Lower lobe of right lung (tissue), 2 donors: Measurements from ENCODE around the gene ZNF430. TPM values are rescaled to one million over a fixed set of nuclear protein-coding genes. Genes with fewer than 3 reads are reported as not detected.

ENCODE experiments used
- ATAC-seq, 2 donors: fragments of 200-7000 bp; cut with Tn5 transposase; one replicate each; pipeline ENCODE4 v1.9.1; 2020 to 2022; ENCODE audit warnings: mild to moderate bottlenecking in 2 of 2, moderate library complexity in 2 of 2
- DNase-seq: peaks from one replicate; pipeline ENCODE4 v3.0.0-alpha.2; 2020
- H3K27ac ChIP-seq: fragments of 200-600 bp; one replicate; pipeline ENCODE4 v1.8.0; 2022
- H3K27me3 ChIP-seq: fragments of 200-600 bp; one replicate; pipeline ENCODE4 v1.8.0; 2022; ENCODE audit warnings: low read depth
- H3K36me3 ChIP-seq: fragments of 200-600 bp; one replicate; pipeline ENCODE4 v1.8.0; 2022; ENCODE audit warnings: mild to moderate bottlenecking
- H3K4me1 ChIP-seq: fragments of 200-600 bp; one replicate; pipeline ENCODE4 v1.8.0; 2022
- H3K4me3 ChIP-seq: fragments of 200-600 bp; one replicate; pipeline ENCODE4 v1.8.0; 2022; ENCODE audit warnings: mild to moderate bottlenecking
- H3K9me3 ChIP-seq: fragments of 200-600 bp; one replicate; pipeline ENCODE4 v1.8.0; 2022
- intact Hi-C: fragments of 100-400 bp; cut with DNase I; formaldehyde crosslinking; loops from one replicate; pipeline ENCODE4 v1.11.0; 2022
- total RNA-seq: library from RNA; stranded (reverse); fragmentation: NEBNext Ultra II Directional; extraction: Animal tissue kit (Norgen Biotek cat#: 25700); gene quantifications from one replicate; pipeline ENCODE4 v1.2.1, GENCODE V29; 2021
- TF ChIP-seq, protein P1 (sequence below): fragments of 200-600 bp; IDR thresholded peaks from one replicate; pipeline ENCODE4 v1.8.0; 2022; ENCODE audit warnings: antibody characterized with exemption, mild to moderate bottlenecking
- donor health status: DM: no; HTN: yes; CAD: no; lungs with severe emphysema.

Gene ZNF430
- total RNA-seq, 1 donor from 2014 or later, result 17.8 TPM

DNA sequence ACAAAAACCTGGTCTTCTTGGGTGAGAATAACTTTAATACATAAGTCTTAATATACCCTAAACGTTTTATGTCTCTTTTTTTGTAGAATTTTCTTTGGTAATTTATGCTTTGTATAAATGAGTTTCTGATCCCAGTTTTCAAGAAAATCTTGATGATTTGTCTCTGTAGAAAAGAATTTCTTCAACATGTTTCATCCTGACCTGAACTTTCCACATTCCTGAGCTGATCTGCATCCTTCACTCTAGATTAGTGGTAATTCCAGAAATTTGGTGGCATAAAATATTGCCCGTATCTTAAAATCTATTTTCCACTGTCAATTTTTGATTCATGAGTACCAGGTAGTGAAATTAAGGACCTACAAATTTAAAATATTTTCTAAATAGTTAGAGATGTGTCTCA is 77.8 kb downstream of the ZNF430 start:
- TF ChIP-seq, protein P1, sequence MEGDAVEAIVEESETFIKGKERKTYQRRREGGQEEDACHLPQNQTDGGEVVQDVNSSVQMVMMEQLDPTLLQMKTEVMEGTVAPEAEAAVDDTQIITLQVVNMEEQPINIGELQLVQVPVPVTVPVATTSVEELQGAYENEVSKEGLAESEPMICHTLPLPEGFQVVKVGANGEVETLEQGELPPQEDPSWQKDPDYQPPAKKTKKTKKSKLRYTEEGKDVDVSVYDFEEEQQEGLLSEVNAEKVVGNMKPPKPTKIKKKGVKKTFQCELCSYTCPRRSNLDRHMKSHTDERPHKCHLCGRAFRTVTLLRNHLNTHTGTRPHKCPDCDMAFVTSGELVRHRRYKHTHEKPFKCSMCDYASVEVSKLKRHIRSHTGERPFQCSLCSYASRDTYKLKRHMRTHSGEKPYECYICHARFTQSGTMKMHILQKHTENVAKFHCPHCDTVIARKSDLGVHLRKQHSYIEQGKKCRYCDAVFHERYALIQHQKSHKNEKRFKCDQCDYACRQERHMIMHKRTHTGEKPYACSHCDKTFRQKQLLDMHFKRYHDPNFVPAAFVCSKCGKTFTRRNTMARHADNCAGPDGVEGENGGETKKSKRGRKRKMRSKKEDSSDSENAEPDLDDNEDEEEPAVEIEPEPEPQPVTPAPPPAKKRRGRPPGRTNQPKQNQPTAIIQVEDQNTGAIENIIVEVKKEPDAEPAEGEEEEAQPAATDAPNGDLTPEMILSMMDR, result no peak
- intact Hi-C loops, result no loop called here
- DNase-seq, result no peak

GRCh38 chr19:21101521-21102242 is 81.2 kb downstream of the ZNF430 start:
- Histone ChIP-seq H3K4me3 (no peak overlapping the region), H3K9me3 (no peaks in the 10 kb centered on the region), H3K27ac (no peak overlapping the region), H3K4me1 (no peaks in the 10 kb centered on the region), H3K36me3 (peaks cover 4% of the 10 kb centered on the region), H3K27me3 (no peaks in the 10 kb centered on the region)
- ATAC-seq (no peak), DNase-seq (no peak)
- intact Hi-C loops, result no loop called here
- TF ChIP-seq, protein P1, result no peak

More for the DNA sequence above, 77.8 kb downstream of the ZNF430 start:
- no peaks in the 10 kb centered on the region for H3K27me3 ChIP-seq
- no peaks in the 10 kb centered on the region for H3K9me3 ChIP-seq
- no peak overlapping the region for H3K27ac ChIP-seq
- no peaks in the 10 kb centered on the region for H3K36me3 ChIP-seq
- no peak overlapping the region for H3K4me3 ChIP-seq
- ATAC-seq, result no peak
- H3K4me1 ChIP-seq, result no peaks in the 10 kb centered on the region

DNA sequence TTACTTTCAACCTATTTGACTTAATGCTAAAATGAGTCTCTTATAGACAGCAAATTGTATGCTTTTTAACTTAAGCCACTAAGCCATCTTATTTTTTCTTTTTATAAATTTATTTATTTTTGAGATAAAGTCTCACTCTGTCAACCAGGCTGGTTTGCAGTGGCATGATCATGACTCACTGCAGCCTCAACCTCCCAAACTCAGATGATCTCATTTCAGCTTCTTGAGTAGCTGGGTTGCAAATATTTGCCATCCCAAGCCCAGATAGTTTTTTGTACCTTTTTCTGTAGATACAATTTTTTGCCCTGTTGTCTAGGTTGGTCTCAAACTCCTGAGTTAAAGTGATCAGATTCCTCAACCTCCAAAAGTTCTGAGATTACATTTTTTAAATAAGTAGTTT is 88.7 kb downstream of the ZNF430 start:
- H3K27ac ChIP-seq, result no peak overlapping the region
- no peak overlapping the region for H3K4me3 ChIP-seq
- no peak for ATAC-seq
- peaks cover 4% of the 10 kb centered on the region for H3K36me3 ChIP-seq
- no peaks in the 10 kb centered on the region for H3K4me1 ChIP-seq
- H3K9me3 ChIP-seq, result peaks cover 5% of the 10 kb centered on the region
- TF ChIP-seq, protein P1, result no peak
- no peaks in the 10 kb centered on the region for H3K27me3 ChIP-seq
- DNase-seq, result no peak
- intact Hi-C loops, result no loop called here

Other genes starting within 250 kb of the ZNF430 start
- 7.6 TPM for gene ZNF66, start 244.4 kb upstream of the ZNF430 start, total RNA-seq
- gene ZNF85, start 97.4 kb upstream of the ZNF430 start, total RNA-seq, result 4.2 TPM
- 7.3 TPM for gene ZNF714, start 61.5 kb downstream of the ZNF430 start, total RNA-seq
- 30.5 TPM for gene ZNF431, start 121.4 kb downstream of the ZNF430 start, total RNA-seq